Measurements from ENCODE around the gene SELENOH. TPM values are rescaled to one million over a fixed set of nuclear protein-coding genes. Genes with fewer than 3 reads are reported as not detected.

SELENOH gene
- total RNA-seq, 2 experiments from 2014 or later = 204 to 210 TPM

DNA sequence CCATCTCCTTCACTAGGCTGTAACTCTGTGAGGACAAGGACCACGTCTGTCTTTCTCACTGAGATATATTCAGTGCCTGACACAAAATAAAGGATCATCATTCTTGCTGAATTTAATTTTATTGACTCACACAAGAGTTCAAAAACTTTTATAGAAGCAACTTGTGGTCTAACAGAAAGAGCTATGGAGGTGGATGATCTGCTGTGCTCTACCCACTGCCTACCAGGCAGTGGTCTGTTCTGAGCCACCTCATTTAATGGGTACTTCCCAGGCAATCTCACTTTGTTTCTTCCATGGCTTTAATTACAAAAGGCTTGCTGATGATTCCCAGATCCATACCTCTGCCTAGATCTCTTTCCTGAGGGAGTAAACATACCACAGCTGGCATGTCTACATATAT, 5.6 kb downstream of the SELENOH start:
- ChIA-PET POLR2A (no interaction called here), CTCF (interaction anchor here (0.7 to 9.8 kb wide), 5 partner anchors 11 to 84 kb away, joined by 3 to 113 read pairs (median 5); no protein-coding TSS in a partner anchor)
- DNase-seq = no peak
- Mint-ChIP-seq H3K27ac (peak overlapping the region; percentile 69), H3K9me3 (ENCODE audit: insufficient read depth) (no peaks in the 10 kb centered on the region), H3K27me3 (ENCODE audit: low read depth) (no peaks in the 10 kb centered on the region), H3K4me3 (no peak overlapping the region), H3K4me1 (ENCODE audit: low read depth) (peaks cover 50% of the 10 kb centered on the region), H3K36me3 (ENCODE audit: low read depth) (peaks cover 47% of the 10 kb centered on the region)
- ATAC-seq = no peak

GRCh38 chr11:57751176-57751575, 9.9 kb downstream of the SELENOH start:
- POLR2A ChIA-PET = interaction anchor here (0.5 to 1.4 kb wide), 2 partner anchors 9 to 29 kb away, joined by 3 to 4 read pairs; partner anchors contain the start of gene SELENOH
- Mint-ChIP-seq H3K4me3 (no peak overlapping the region), H3K27ac (no peak overlapping the region)

GRCh38 chr11:57751676-57752253, 10.5 kb downstream of the SELENOH start, which contains the start of gene BTBD18:
TSS of gene BTBD18 (minus strand) at chr11:57751819. CDS start at chr11:57751188, 631 bp downstream.
- Mint-ChIP-seq H3K9me3 (ENCODE audit: insufficient read depth) (no peaks in the 10 kb centered on the region), H3K4me1 (ENCODE audit: low read depth) (peaks cover 21% of the 10 kb centered on the region), H3K4me3 (no peak within 1 kb of the TSS), H3K27ac (no peak within 1 kb of the TSS), H3K36me3 (ENCODE audit: low read depth) (peaks cover 11% of the 10 kb centered on the region), H3K27me3 (ENCODE audit: low read depth) (no peaks in the 10 kb centered on the region)
- ATAC-seq = peak; percentile 41
- DNase-seq = no peak
- CTCF ChIA-PET = interaction anchor here (0.9 to 3.8 kb wide), 14 partner anchors 9 to 63 kb away, joined by 3 to 95 read pairs (median 6); partner anchors contain the start of genes CTNND1, MED19 and TMX2
- POLR2A ChIA-PET = interaction anchor here (0.5 kb wide), 1 partner anchor 29 kb away, joined by 3 read pairs; no protein-coding TSS in a partner anchor

More at GRCh38 chr11:57751176-57751575, 9.9 kb downstream of the SELENOH start:
- CTCF ChIA-PET = interaction anchor here (1.1 to 3.8 kb wide), 11 partner anchors 8 to 49 kb away, joined by 4 to 95 read pairs (median 8); partner anchors contain the start of genes CTNND1, MED19 and TMX2
- peaks cover 24% of the 10 kb centered on the region for H3K4me1 Mint-ChIP-seq (ENCODE audit: low read depth)
- H3K36me3 Mint-ChIP-seq (ENCODE audit: low read depth) = peaks cover 14% of the 10 kb centered on the region
- H3K9me3 Mint-ChIP-seq (ENCODE audit: insufficient read depth) = no peaks in the 10 kb centered on the region
- ATAC-seq = no peak
- no peaks in the 10 kb centered on the region for H3K27me3 Mint-ChIP-seq (ENCODE audit: low read depth)
- DNase-seq = no peak

GRCh38 chr11:57752954-57753353, 11.7 kb downstream of the SELENOH start:
- H3K27me3 Mint-ChIP-seq (ENCODE audit: low read depth) = no peaks in the 10 kb centered on the region
- peaks cover 5% of the 10 kb centered on the region for H3K36me3 Mint-ChIP-seq (ENCODE audit: low read depth)
- no peak overlapping the region for H3K4me3 Mint-ChIP-seq
- ChIA-PET CTCF (interaction anchor here (0.9 to 3.8 kb wide), 5 partner anchors 10 to 47 kb away, joined by 3 to 95 read pairs (median 4); no protein-coding TSS in a partner anchor), POLR2A (no interaction called here)
- no peaks in the 10 kb centered on the region for H3K9me3 Mint-ChIP-seq (ENCODE audit: insufficient read depth)
- ATAC-seq = no peak
- H3K27ac Mint-ChIP-seq = no peak overlapping the region
- peaks cover 15% of the 10 kb centered on the region for H3K4me1 Mint-ChIP-seq (ENCODE audit: low read depth)
- no peak for DNase-seq

DNA sequence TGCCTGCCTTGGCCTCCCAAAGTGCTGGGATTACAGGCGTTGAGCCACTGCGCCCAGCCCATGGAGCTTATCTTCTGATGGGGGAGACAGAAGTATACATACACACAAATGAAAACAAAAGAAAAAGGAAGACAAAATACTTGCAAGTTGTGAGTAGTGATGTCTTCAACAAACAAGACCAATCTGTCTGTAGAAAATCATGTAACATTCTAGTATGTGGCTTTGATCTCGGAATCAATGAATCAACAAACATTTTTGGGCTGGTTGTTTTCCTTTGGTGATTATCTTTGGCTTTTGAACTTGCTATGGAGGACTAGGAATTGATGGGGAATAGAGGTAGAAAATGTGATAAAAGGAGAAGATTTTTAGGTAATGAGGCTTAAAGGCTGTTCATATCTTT, 16.9 kb downstream of the SELENOH start:
- ATAC-seq = no peak
- H3K36me3 Mint-ChIP-seq (ENCODE audit: low read depth) = peaks cover 4% of the 10 kb centered on the region
- H3K4me3 Mint-ChIP-seq = no peak overlapping the region
- POLR2A ChIA-PET = interaction anchor here (1.1 kb wide), 1 partner anchor 13 kb away, joined by 3 read pairs; no protein-coding TSS in a partner anchor
- no peak for DNase-seq
- H3K9me3 Mint-ChIP-seq (ENCODE audit: insufficient read depth) = no peaks in the 10 kb centered on the region
- CTCF ChIA-PET = interaction anchor here (0.6 to 11.2 kb wide), 4 partner anchors 8 to 469 kb away, joined by 3 to 96 read pairs (median 6); no protein-coding TSS in a partner anchor
- no peaks in the 10 kb centered on the region for H3K27me3 Mint-ChIP-seq (ENCODE audit: low read depth)
- H3K27ac Mint-ChIP-seq = no peak overlapping the region
- peaks cover 16% of the 10 kb centered on the region for H3K4me1 Mint-ChIP-seq (ENCODE audit: low read depth)

GRCh38 chr11:57761301-57762234, 20.3 kb downstream of the SELENOH start, which contains the start of gene CTNND1:
TSS of gene CTNND1 (plus strand) at chr11:57761802. CDS start at chr11:57791479, 29,677 bp downstream.
- Mint-ChIP-seq H3K4me1 (ENCODE audit: low read depth) (peaks cover 25% of the 10 kb centered on the region), H3K36me3 (ENCODE audit: low read depth) (peaks cover 4% of the 10 kb centered on the region), H3K4me3 (peak within 1 kb of the TSS; percentile 35), H3K9me3 (ENCODE audit: insufficient read depth) (no peaks in the 10 kb centered on the region), H3K27ac (no peak within 1 kb of the TSS), H3K27me3 (ENCODE audit: low read depth) (no peaks in the 10 kb centered on the region)
- DNase-seq (no peak), ATAC-seq (no peak)
- ChIA-PET POLR2A (no interaction called here), CTCF (interaction anchor here (0.7 to 11.2 kb wide), 5 partner anchors 10 to 121 kb away, joined by 3 to 96 read pairs (median 5); partner anchors contain the start of gene BTBD18)

- Mint-ChIP-seq H3K9me3 (ENCODE audit: insufficient read depth) (no peaks in the 10 kb centered on the region), H3K27me3 (ENCODE audit: low read depth) (no peaks in the 10 kb centered on the region), H3K27ac (no peak overlapping the region), H3K4me3 (peak overlapping the region; percentile 32), H3K4me1 (ENCODE audit: low read depth) (peaks cover 27% of the 10 kb centered on the region), H3K36me3 (ENCODE audit: low read depth) (peaks cover 6% of the 10 kb centered on the region)
- POLR2A ChIA-PET = no interaction called here
- no peak for DNase-seq
- CTCF ChIA-PET = interaction anchor here (1.0 to 11.2 kb wide), 7 partner anchors 10 to 122 kb away, joined by 3 to 96 read pairs (median 3); partner anchors contain the start of gene BTBD18
- no peak for ATAC-seq
Observed at GRCh38 chr11:57762235-57762861, 21.1 kb downstream of the SELENOH start.

GRCh38 chr11:57763568-57763967, 22.3 kb downstream of the SELENOH start:
- CTCF ChIA-PET = interaction anchor here (1.0 to 11.2 kb wide), 5 partner anchors 12 to 773 kb away, joined by 3 to 96 read pairs (median 5); partner anchors contain the start of gene BTBD18
- POLR2A ChIA-PET = interaction anchor here (1.0 kb wide), 1 partner anchor 21 kb away, joined by 3 read pairs; no protein-coding TSS in a partner anchor
- H3K4me1 Mint-ChIP-seq (ENCODE audit: low read depth) = peaks cover 27% of the 10 kb centered on the region
- no peaks in the 10 kb centered on the region for H3K27me3 Mint-ChIP-seq (ENCODE audit: low read depth)
- DNase-seq (no peak), ATAC-seq (no peak)
- no peak overlapping the region for H3K27ac Mint-ChIP-seq
- H3K36me3 Mint-ChIP-seq (ENCODE audit: low read depth) = peaks cover 5% of the 10 kb centered on the region
- H3K4me3 Mint-ChIP-seq = no peak overlapping the region
- H3K9me3 Mint-ChIP-seq (ENCODE audit: insufficient read depth) = no peaks in the 10 kb centered on the region

DNA sequence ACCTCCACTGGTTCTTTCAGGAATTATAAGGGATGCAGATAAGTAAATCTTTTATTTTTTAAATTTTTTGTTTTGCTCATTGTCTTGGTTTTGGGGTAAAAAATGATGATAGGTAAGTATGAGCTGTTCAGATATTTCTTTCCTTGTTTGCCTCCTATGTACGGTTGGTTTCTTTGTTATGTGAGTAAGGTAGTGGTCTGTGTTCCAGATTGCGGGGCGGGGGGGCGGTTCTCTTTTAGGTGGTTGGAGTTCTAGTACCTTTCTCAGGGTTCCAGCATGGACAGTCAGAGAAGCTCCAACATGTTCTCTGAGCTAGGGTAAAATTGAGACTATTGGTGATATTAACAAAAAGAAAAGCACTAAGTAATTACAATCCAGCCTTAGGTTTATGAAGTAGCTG, 22.7 kb downstream of the SELENOH start:
- POLR2A ChIA-PET = interaction anchor here (0.8 to 1.0 kb wide), 2 partner anchors 22 to 23 kb away, joined by 3 to 4 read pairs; partner anchors contain the start of gene SELENOH
- no peak for DNase-seq
- no peak overlapping the region for H3K4me3 Mint-ChIP-seq

GRCh38 chr11:57764566-57764965, 23.3 kb downstream of the SELENOH start:
- CTCF ChIA-PET = interaction anchor here (1.4 to 11.2 kb wide), 4 partner anchors 10 to 36 kb away, joined by 8 to 96 read pairs (median 10); partner anchors contain the start of gene BTBD18
- ATAC-seq (no peak), DNase-seq (no peak)
- H3K4me1 Mint-ChIP-seq (ENCODE audit: low read depth) = peaks cover 31% of the 10 kb centered on the region
- peaks cover 5% of the 10 kb centered on the region for H3K36me3 Mint-ChIP-seq (ENCODE audit: low read depth)
- no peak overlapping the region for H3K4me3 Mint-ChIP-seq
- no peaks in the 10 kb centered on the region for H3K27me3 Mint-ChIP-seq (ENCODE audit: low read depth)
- POLR2A ChIA-PET = interaction anchor here (0.7 to 1.0 kb wide), 3 partner anchors 22 to 53 kb away, joined by 3 to 4 read pairs (median 4); partner anchors contain the start of genes MED19 and SELENOH
- H3K9me3 Mint-ChIP-seq (ENCODE audit: insufficient read depth) = no peaks in the 10 kb centered on the region
- no peak overlapping the region for H3K27ac Mint-ChIP-seq

More for the DNA sequence above, 22.7 kb downstream of the SELENOH start:
- ATAC-seq = no peak
- Mint-ChIP-seq H3K9me3 (ENCODE audit: insufficient read depth) (no peaks in the 10 kb centered on the region), H3K27ac (no peak overlapping the region), H3K27me3 (ENCODE audit: low read depth) (no peaks in the 10 kb centered on the region), H3K4me1 (ENCODE audit: low read depth) (peaks cover 27% of the 10 kb centered on the region), H3K36me3 (ENCODE audit: low read depth) (peaks cover 5% of the 10 kb centered on the region)
- CTCF ChIA-PET = interaction anchor here (1.4 to 11.2 kb wide), 3 partner anchors 10 to 37 kb away, joined by 8 to 96 read pairs (median 9); partner anchors contain the start of gene BTBD18

Measured in activated CD8-positive, alpha-beta T cell treated with anti-CD3 and anti-CD28 coated beads, Interleukin-2, amount 10 ng/mL, durations not matched to agents 7 days and 5 days (primary cell).